ENCODE measurements around the gene DCDC2C.
"Not testable (repeated sequence)": the region's sequence is repeated elsewhere in the genome, so short reads cannot be mapped to it uniquely, and the experiment has no call there.

The DCDC2C gene

GRCh38 chr2:3777966-3778365 lies 74.6 kb downstream of the DCDC2C start:
- DNase-seq (ENCODE audit: low read depth), result no peak

DNA sequence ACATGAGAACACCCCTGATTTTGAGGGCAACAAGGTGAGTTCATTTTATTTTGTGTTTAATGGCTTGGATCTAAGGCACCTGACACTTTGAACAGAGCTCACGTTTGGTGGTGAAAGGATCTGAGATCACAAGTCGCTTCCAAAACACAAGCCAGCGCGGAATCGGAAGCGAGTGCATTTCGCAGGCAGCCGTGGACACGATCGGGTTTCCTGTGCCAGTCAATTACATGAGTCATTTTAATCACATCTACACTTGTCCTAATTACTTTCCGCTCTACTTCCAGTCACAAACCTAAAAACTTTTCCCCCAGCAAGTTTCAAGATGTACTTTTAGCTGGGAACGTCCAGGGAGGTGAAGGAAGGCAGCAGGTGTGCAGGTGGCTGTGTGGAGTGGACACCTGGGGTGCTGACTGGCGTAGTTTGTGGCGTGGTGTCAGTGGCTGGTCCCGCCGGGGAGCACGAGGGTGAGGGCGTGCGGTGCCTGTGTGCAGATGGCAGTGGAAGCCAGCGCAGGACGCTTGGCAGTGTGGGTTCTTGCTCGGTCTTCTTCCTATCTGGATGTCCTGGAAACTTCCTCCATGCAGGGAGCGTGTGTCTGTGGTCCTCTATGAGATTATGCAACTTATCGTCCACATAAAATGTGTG lies 75.6 kb downstream of the DCDC2C start:
- no peak for DNase-seq (ENCODE audit: low read depth)

DNA sequence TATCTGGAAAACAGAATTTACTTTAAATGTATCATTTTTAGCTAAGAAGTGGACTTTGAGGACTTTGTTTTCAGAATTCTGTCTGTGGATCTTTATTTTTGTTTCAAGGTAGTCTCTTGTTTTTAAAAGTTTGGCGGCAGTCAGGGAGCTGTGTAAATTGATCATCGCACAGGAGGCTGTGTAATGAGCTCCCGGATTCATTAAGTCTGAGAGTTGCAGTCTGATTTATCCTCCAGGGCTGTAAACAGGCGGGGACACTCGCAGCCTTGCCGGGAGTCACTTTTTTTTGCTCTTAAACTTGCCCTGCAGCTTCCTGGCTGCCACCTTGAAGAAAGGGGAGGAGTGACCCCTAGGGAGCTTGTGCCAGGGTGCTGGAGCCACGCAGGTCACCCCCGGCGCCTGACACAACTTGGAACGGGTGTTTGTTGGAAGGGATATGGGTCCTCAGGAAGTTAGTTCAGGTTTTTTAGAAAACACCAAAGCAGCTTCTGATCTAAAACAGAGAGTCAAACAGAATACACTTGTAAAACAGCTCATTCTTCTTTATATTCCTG lies 76.2 kb downstream of the DCDC2C start:
- DNase-seq (ENCODE audit: low read depth), result no peak

DNA sequence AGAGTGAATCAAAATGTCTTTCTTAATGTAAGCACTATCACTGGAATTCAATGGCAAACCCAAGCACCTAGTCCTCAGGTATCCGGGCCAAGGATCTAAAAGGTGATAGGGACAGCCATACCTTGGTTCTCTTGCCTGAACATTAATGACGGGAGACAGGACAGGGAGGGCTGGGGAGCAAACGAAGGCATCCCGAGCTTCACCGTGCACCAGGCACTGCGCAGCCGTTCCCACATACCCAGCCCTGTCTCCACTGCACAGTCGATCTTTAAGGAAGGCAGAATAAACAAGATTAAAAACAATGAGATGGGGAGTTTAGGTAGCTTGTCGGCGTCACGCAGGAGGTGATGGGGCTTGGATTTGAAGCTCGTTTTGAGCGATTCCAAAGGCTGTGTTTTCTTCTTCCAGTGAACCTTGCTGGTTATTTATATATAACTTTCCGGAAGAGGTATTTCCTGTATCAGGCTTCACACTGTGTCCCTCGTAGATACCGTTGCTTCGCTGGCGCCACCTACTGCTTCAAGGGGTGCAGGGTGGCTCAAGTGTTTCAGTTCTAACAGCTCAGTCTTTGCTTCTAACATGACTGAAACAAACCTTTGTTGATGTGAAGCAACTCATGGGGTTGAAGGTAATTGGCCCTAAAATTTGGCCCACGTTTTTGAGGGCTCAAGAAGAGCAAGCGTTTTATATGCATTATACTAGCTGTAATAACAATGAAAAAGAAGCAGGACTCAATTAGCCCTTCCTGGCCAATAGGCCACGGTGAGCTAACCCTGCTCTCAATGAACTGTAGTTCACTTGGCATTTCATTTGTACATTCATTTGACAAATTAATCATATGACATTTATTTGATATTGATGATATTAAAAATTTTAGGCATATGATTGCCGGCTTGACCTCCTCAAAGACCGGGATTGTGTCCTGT lies 77.4 kb downstream of the DCDC2C start:
- peak; percentile 2 for DNase-seq (ENCODE audit: low read depth)

- DNase-seq (ENCODE audit: low read depth), result no peak
These were observed 81.4 kb downstream of the DCDC2C start for GRCh38 chr2:3784731-3785130.

DNA sequence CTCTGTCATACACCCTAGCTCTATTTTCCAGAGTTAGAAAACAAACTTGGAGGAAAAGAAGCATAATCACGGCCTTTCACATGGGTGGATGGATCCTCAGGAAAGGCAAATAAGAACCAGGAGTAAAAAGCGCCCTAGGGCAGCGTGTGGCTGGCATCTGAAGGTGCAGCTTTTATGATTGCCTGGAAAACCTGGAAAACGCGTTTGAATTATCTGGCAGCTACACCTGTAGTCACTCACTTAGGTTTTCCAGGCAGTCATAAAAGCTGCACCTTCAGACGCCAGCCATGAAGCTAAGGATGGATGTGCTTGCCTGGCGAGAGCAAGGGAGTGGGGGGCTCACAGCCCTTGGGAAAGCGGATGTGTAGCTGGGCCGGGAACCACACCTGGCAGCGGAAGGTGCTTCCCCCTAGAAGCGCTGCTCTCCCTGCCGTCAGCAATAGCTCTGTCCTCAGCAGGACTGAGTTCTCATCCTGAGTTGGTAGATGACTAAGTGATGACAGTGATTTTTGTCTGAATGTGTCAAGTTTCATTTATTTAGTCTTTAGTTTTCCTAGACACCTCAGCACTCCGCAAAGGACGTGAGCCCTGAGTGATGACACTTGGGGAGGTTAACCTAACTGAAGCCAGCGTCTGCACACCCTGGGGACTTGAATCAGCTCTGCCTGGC lies 82.0 kb downstream of the DCDC2C start:
- DNase-seq (ENCODE audit: low read depth), result no peak

- no peak for DNase-seq (ENCODE audit: low read depth)
These were observed 82.5 kb downstream of the DCDC2C start for GRCh38 chr2:3785890-3786273.

DNA sequence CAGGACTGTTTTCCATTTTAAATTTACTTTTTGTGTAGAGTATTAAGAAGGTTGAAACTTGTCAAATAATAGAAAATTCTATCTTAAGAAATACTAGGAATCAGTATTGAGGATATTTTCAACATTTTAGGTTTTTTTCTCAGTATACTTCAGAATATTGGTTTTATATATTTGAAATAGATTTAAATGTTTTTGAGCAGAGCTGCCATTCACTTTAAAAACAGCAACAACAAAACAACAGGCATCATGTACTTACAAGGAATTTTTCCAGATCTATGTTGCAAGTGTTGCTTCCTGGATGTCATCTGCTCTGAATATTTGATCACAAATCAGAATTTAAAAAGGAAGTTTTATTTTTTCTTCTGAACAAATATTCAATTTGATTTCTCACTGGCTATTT lies 84.4 kb downstream of the DCDC2C start:
- DNase-seq (ENCODE audit: low read depth), result no peak

DNA sequence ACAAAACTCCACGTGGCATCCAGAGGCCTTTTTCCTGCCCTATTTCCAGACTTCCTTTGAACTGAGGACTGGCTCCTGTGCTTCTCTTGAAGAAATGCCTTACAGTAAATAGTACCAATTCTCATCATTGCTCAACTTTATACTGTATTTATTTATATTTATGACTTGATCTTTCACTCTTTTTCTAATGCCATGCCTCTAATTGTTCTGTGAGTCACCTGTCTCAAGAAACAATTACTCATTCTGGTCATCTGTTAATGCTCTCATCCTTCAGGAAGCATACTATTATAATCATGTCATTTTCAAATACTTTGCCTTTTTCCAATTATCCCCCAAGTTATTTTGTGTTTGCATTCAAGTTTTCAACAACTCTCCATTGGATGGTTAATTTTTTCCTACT lies 85.9 kb downstream of the DCDC2C start:
- no peak for DNase-seq (ENCODE audit: low read depth)

DNA sequence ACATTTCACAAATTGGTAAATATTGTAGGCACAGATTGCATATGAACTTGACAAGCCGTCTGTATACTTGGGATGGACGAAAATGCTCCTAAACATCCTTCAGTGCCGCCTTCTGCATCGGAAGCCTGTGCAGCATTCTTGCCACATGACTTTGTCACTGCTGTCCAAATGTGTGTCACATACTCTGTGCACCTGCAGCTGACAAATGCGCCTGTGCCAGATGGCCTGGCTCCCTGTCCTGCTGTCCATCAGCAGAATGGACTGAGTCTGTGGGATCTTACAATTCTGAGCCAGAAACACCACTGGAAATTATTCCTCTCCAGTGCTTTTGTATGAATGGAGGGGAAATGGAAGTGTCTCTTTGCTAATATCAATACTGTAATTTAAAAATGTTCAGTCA lies 89.9 kb downstream of the DCDC2C start:
- no peak for DNase-seq (ENCODE audit: low read depth)

DNA sequence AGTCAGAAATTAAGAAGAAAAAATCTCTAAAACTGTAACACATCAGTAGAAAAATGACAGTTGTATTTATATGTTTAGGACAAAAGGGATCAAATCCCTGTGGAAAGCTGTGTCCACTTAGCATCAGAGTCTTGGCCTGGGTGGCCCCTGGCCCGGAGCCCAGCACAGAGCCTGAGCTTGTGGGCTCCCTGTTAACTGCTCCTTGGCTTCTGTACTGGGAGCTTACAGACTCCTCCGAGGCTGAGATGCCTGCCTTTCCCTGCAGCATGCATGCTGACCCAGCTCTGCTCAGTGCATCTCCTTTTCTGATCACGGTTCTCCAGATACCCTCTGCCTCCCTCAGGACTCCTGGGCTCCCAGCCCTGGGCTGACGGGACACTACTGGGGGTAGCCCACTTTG lies 98.1 kb downstream of the DCDC2C start:
- no peak for DNase-seq (ENCODE audit: low read depth)

GRCh38 chr2:3805201-3805939 lies 102.0 kb downstream of the DCDC2C start:
- DNase-seq (ENCODE audit: low read depth), result no peak

DNA sequence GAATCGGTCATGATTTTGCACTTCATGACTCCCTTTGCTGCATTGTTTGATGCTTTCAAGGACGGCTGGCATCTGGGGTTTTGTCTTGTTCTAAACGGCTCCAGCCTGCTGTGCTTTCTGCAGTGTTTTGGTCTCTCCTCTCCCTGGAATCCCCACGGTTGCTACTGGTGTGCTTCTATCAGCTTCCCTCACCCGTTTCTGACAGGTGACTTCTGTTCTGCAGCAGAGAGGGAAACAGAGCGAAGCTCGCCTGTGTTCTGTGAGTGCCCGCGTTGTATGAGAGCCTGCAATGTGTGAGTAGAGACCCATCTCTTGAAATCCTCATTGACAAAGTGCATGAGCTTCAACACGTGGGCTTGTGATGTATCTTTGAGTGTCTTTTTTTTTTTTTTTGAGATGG lies 102.8 kb downstream of the DCDC2C start:
- DNase-seq (ENCODE audit: low read depth), result no peak

GRCh38 chr2:3806730-3807129 lies 103.4 kb downstream of the DCDC2C start:
- no peak for DNase-seq (ENCODE audit: low read depth)

- DNase-seq (ENCODE audit: low read depth), result no peak
These were observed 104.5 kb downstream of the DCDC2C start for GRCh38 chr2:3807853-3808252.

DNA sequence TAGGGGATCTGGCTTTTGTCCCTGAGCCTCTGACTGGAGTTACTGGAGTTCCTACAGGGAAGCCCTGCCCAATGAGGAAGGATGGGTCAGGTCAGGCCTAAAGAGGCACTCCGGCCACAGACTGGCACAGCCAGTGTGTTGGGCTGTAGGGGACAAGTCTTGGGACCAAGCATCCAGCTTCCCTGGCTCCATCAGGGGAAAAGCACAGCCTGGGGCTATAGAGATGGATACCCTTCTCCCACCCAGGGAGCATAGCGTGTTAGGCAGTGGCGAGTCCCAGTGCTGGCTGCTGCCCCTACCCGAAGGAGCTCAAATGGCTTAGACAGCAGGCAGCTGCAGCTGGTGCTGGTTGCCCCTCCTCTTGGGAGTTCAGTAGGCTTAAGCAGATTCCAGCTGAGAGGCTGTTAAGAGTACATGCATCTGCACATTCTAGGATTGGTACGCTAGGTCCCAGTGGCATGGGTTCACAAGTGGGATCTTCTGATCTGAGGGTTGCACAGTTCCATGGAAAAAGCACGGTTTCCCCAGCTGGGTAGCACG lies 111.4 kb downstream of the DCDC2C start:
- DNase-seq (ENCODE audit: low read depth), result no peak

GRCh38 chr2:3817144-3817543 lies 113.8 kb downstream of the DCDC2C start:
- DNase-seq (ENCODE audit: low read depth), result not testable (repeated sequence)

GRCh38 chr2:3823748-3824147 lies 120.4 kb downstream of the DCDC2C start:
- DNase-seq (ENCODE audit: low read depth), result no peak

DNA sequence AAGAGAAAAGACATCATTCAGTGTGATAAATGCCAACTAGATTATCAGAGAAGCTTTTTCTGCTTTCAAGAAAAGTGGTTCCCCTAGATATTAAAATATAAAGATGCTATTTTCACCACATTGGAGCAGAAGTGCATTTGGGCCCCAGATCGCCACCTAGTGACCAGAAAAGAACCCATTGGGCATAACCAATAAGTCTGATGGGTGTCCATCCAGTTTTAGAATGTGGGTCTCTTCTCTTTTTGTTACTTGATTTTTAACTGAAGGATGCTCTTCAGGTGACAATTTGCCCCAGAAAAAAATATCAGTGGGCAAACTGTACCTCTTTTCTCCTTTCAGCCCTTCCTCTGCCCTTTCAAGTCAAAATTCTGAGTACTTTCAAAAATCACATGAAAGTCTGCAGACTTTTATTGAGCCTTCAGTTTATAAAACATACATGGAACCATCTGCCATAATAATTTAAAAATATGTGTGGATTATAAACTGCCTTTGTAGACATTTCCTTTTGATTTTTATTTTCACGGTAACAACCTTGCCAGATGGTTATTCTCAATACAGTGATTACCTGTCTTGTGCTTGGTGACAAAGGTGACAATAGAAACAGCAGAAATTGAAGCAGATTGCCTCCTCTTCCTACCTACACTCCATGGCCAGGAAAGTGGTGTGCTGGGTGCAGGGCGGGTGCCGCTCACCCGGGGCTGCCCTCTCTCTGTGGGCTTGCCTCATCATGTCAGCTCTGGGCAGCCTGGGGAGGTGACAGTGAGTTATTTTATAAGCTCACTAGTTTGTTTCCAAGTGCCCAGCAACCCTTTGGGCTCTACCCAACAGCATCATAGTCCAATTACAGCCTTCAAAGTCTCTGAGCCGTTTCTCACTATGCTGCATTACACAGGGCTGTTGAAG lies 124.5 kb downstream of the DCDC2C start:
- no peak for DNase-seq (ENCODE audit: low read depth)

- DNase-seq (ENCODE audit: low read depth), result no peak
These were observed 127.4 kb downstream of the DCDC2C start for GRCh38 chr2:3830796-3831195.

DNA sequence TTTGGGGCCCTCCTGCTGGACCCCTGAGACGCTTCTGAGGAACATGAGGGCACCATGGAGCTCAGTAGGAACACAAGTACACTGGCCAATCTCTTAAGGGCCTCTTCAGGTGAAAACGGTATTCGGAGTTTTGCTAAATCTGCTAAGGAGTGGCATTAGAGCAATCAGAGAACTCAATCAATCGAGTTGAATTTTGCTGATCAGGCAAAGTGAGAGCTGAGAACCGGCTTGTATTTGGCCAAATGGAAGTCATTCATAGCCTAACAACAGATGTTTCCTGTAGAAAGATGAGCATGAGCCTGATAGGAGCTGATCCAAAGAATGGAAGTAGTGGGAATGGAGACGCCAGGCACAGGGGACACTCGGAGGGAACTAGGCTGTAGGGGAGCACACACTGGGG lies 133.7 kb downstream of the DCDC2C start:
- no peak for DNase-seq (ENCODE audit: low read depth)

Data from T-helper 22 cell (primary cell).